ENCODE measurements around the gene GATAD1.
"Not testable (repeated sequence)": the region's sequence is repeated elsewhere in the genome, so short reads cannot be mapped to it uniquely, and the experiment has no call there.

Gene GATAD1

DNA sequence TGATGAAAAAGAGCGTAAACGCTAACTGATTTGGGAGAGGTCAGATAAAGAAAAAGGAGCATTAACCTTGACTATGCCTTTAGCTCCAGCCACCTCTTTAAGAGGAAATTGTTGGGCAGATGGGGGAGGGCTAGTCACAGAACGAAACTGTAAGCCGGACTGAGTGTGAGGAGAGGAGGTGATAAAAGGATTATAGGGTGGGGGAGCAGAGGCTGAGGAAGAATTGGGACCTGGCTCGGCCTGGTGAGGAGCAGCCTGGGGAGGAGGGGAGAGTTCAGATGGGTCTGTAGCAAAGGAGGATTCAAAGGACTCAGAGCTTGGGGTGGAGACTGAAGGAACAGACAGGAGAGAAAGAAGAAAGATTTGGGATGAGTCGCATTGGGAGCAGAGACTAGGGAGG lies 36.3 kb downstream of the GATAD1 start:
- H3K9ac ChIP-seq (ENCODE audit: low read length in 2 of 2); H3K27ac ChIP-seq (ENCODE audit: low read length); H3K4me1 ChIP-seq (ENCODE audit: control insufficient read depth, insufficient read depth, low read length); H3K4me3 ChIP-seq (ENCODE audit: low read length in 2 of 2); H3K27me3 ChIP-seq (ENCODE audit: control insufficient read depth in 1 of 2, insufficient read depth in 2 of 2, low read length in 2 of 2); H3K9me3 ChIP-seq (ENCODE audit: control insufficient read depth in 2 of 2, low read length in 2 of 2): not testable (repeated sequence)
- H3K36me3 ChIP-seq (ENCODE audit: control insufficient read depth in 2 of 2, insufficient read depth in 2 of 2, low read length in 2 of 2) = peaks cover 8 to 18% of the 10 kb centered on the region in 2 donors

DNA sequence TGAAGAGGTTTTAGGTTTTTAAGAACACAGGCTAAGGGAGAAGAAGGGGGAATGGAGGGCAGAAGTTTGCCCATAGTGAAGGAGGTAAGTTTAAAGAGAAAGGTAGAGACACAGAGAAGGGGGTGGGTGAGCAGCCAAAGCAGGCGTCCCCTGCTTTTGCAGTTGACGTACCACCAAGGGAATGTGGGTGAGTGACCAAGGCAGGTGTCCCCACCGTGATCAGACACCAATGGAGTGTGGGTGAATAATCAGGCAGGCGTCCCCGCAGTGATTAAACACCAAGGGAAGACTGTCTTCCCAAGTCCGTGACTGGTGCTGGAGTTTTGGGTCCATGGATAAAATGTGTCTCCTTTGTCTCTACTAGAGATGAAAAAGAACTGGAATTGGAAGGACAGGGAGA lies 36.9 kb downstream of the GATAD1 start:
- H3K36me3 ChIP-seq (ENCODE audit: control insufficient read depth in 2 of 2, insufficient read depth in 2 of 2, low read length in 2 of 2) = peaks cover 10 to 20% of the 10 kb centered on the region in 2 donors
- H3K9ac ChIP-seq (ENCODE audit: low read length in 2 of 2); H3K4me3 ChIP-seq (ENCODE audit: low read length in 2 of 2); H3K27me3 ChIP-seq (ENCODE audit: control insufficient read depth in 1 of 2, insufficient read depth in 2 of 2, low read length in 2 of 2); H3K27ac ChIP-seq (ENCODE audit: low read length); H3K4me1 ChIP-seq (ENCODE audit: control insufficient read depth, insufficient read depth, low read length); H3K9me3 ChIP-seq (ENCODE audit: control insufficient read depth in 2 of 2, low read length in 2 of 2): not testable (repeated sequence)

- Histone ChIP-seq H3K9me3 (ENCODE audit: control insufficient read depth in 2 of 2, low read length in 2 of 2) (no peaks in the 10 kb centered on the region), H3K27me3 (ENCODE audit: control insufficient read depth in 1 of 2, insufficient read depth in 2 of 2, low read length in 2 of 2) (no peaks in the 10 kb centered on the region), H3K9ac (ENCODE audit: low read length in 2 of 2) (no peak overlapping the region), H3K36me3 (ENCODE audit: control insufficient read depth in 2 of 2, insufficient read depth in 2 of 2, low read length in 2 of 2) (peaks cover 16 to 20% of the 10 kb centered on the region in 2 donors), H3K27ac (ENCODE audit: low read length) (no peak overlapping the region), H3K4me1 (ENCODE audit: control insufficient read depth, insufficient read depth, low read length) (no peaks in the 10 kb centered on the region), H3K4me3 (ENCODE audit: low read length in 2 of 2) (no peak overlapping the region)
Observed at GRCh38 chr7:92485267-92485892, 38.1 kb downstream of the GATAD1 start.

DNA sequence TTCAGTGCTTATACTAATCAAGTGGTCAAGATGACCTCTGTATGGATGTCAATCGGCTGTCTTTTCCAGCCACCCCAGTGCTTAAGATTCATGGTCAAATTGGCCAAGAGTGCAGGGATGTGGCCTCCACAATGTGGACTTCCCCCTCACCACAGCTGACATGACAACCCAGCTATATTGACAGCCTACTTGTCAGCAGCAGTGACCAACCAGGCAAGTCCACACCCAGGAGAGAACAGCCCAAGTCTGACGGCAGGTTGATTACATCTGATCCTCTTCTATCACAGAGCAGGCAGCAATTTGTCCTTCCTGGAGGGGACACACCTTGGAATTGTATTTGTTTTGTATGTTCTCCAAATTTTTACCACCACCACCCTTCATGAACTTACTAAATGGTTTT lies 38.7 kb downstream of the GATAD1 start:
- Histone ChIP-seq H3K27me3 (ENCODE audit: control insufficient read depth in 1 of 2, insufficient read depth in 2 of 2, low read length in 2 of 2) (no peaks in the 10 kb centered on the region), H3K9ac (ENCODE audit: low read length in 2 of 2) (no peak overlapping the region), H3K4me1 (ENCODE audit: control insufficient read depth, insufficient read depth, low read length) (no peaks in the 10 kb centered on the region), H3K27ac (ENCODE audit: low read length) (no peak overlapping the region), H3K36me3 (ENCODE audit: control insufficient read depth in 2 of 2, insufficient read depth in 2 of 2, low read length in 2 of 2) (peaks cover 20 to 22% of the 10 kb centered on the region in 2 donors), H3K9me3 (ENCODE audit: control insufficient read depth in 2 of 2, low read length in 2 of 2) (no peaks in the 10 kb centered on the region), H3K4me3 (ENCODE audit: low read length in 2 of 2) (no peak overlapping the region)

DNA sequence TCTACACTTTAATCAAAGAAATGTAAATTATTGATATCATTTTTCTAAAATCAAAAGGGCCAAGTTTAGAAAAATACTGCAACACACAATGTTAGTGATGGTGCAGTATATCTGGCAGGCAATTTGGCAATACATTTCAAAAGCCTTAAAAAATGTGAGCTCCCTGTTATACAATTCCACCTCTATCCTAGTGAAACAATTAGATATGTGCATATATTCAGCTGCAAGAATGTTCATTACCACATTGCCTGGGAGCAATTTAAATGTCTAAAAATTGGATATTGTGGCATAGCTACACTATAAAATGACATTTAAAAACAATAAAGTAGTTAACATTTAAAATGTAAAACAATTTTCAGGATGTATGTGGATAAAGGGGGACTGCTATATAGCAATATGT lies 40.5 kb downstream of the GATAD1 start:
- Histone ChIP-seq H3K9ac (ENCODE audit: low read length in 2 of 2) (no peak overlapping the region), H3K27me3 (ENCODE audit: control insufficient read depth in 1 of 2, insufficient read depth in 2 of 2, low read length in 2 of 2) (no peaks in the 10 kb centered on the region), H3K27ac (ENCODE audit: low read length) (no peak overlapping the region), H3K36me3 (ENCODE audit: control insufficient read depth in 2 of 2, insufficient read depth in 2 of 2, low read length in 2 of 2) (peaks cover 27 to 32% of the 10 kb centered on the region in 2 donors), H3K4me1 (ENCODE audit: control insufficient read depth, insufficient read depth, low read length) (no peaks in the 10 kb centered on the region), H3K4me3 (ENCODE audit: low read length in 2 of 2) (no peak overlapping the region), H3K9me3 (ENCODE audit: control insufficient read depth in 2 of 2, low read length in 2 of 2) (no peaks in the 10 kb centered on the region)

- no peak overlapping the region for H3K27ac ChIP-seq (ENCODE audit: low read length)
- no peak overlapping the region for H3K9ac ChIP-seq (ENCODE audit: low read length in 2 of 2)
- peaks cover 33 to 41% of the 10 kb centered on the region in 2 donors for H3K36me3 ChIP-seq (ENCODE audit: control insufficient read depth in 2 of 2, insufficient read depth in 2 of 2, low read length in 2 of 2)
- no peaks in the 10 kb centered on the region for H3K9me3 ChIP-seq (ENCODE audit: control insufficient read depth in 2 of 2, low read length in 2 of 2)
- H3K4me1 ChIP-seq (ENCODE audit: control insufficient read depth, insufficient read depth, low read length) = no peaks in the 10 kb centered on the region
- H3K4me3 ChIP-seq (ENCODE audit: low read length in 2 of 2) = no peak overlapping the region
- H3K27me3 ChIP-seq (ENCODE audit: control insufficient read depth in 1 of 2, insufficient read depth in 2 of 2, low read length in 2 of 2) = no peaks in the 10 kb centered on the region
Observed at GRCh38 chr7:92489634-92490033, 42.4 kb downstream of the GATAD1 start.

- Histone ChIP-seq H3K4me1 (ENCODE audit: control insufficient read depth, insufficient read depth, low read length) (no peaks in the 10 kb centered on the region), H3K9ac (ENCODE audit: low read length in 2 of 2) (no peak overlapping the region), H3K27ac (ENCODE audit: low read length) (no peak overlapping the region), H3K9me3 (ENCODE audit: control insufficient read depth in 2 of 2, low read length in 2 of 2) (no peaks in the 10 kb centered on the region), H3K36me3 (ENCODE audit: control insufficient read depth in 2 of 2, insufficient read depth in 2 of 2, low read length in 2 of 2) (peaks cover 42 to 44% of the 10 kb centered on the region in 2 donors), H3K4me3 (ENCODE audit: low read length in 2 of 2) (no peak overlapping the region), H3K27me3 (ENCODE audit: control insufficient read depth in 1 of 2, insufficient read depth in 2 of 2, low read length in 2 of 2) (no peaks in the 10 kb centered on the region)
Observed at GRCh38 chr7:92496876-92497275, 49.6 kb downstream of the GATAD1 start.

DNA sequence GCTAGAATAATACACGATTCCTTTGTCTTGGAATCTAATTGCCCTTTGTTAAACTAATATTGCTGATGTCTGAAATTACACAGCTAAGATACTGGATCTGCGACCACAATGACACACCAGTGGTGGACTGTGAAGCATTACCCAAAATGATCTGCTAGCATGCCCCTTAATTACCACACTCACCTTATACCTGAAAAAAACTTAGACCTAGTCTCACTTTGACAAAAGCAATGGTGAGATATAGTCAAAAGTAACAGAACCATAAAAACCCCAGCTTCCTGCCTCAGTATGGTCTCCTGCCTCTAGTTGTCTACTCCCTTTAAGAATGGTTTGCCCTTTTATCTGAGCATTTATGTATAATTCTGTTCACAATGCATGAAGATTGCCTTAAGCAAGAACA lies 51.3 kb downstream of the GATAD1 start:
- no peaks in the 10 kb centered on the region for H3K27me3 ChIP-seq (ENCODE audit: control insufficient read depth in 1 of 2, insufficient read depth in 2 of 2, low read length in 2 of 2)
- no peak overlapping the region for H3K4me3 ChIP-seq (ENCODE audit: low read length in 2 of 2)
- no peak overlapping the region for H3K27ac ChIP-seq (ENCODE audit: low read length)
- H3K36me3 ChIP-seq (ENCODE audit: control insufficient read depth in 2 of 2, insufficient read depth in 2 of 2, low read length in 2 of 2) = peaks cover 37% of the 10 kb centered on the region in 2 donors
- H3K4me1 ChIP-seq (ENCODE audit: control insufficient read depth, insufficient read depth, low read length) = no peaks in the 10 kb centered on the region
- H3K9me3 ChIP-seq (ENCODE audit: control insufficient read depth in 2 of 2, low read length in 2 of 2) = no peaks in the 10 kb centered on the region
- no peak overlapping the region for H3K9ac ChIP-seq (ENCODE audit: low read length in 2 of 2)

DNA sequence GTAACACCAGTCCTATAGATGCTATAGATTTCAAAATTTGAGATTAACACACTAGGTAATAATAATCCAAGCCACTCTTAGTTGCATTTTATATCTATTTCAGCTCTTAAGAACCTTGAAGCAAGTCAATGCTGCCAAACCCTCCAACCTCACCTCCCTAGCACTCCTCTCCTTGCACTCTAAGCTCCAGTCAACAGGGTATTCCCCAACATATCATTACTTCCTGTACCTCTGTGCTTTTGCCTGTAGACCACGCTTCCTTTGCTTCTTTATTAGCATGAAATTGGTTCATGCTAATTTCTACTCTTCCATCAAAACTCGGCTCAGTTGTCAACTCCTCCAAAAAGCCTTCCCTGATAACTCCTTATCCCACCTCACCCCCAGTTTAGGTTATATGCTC lies 56.5 kb downstream of the GATAD1 start:
- H3K4me1 ChIP-seq (ENCODE audit: control insufficient read depth, insufficient read depth, low read length) = no peaks in the 10 kb centered on the region
- no peak overlapping the region for H3K9ac ChIP-seq (ENCODE audit: low read length in 2 of 2)
- H3K4me3 ChIP-seq (ENCODE audit: low read length in 2 of 2) = no peak overlapping the region
- H3K36me3 ChIP-seq (ENCODE audit: control insufficient read depth in 2 of 2, insufficient read depth in 2 of 2, low read length in 2 of 2) = peaks cover 30 to 44% of the 10 kb centered on the region in 2 donors
- H3K9me3 ChIP-seq (ENCODE audit: control insufficient read depth in 2 of 2, low read length in 2 of 2) = no peaks in the 10 kb centered on the region
- H3K27me3 ChIP-seq (ENCODE audit: control insufficient read depth in 1 of 2, insufficient read depth in 2 of 2, low read length in 2 of 2) = no peaks in the 10 kb centered on the region
- H3K27ac ChIP-seq (ENCODE audit: low read length) = no peak overlapping the region

DNA sequence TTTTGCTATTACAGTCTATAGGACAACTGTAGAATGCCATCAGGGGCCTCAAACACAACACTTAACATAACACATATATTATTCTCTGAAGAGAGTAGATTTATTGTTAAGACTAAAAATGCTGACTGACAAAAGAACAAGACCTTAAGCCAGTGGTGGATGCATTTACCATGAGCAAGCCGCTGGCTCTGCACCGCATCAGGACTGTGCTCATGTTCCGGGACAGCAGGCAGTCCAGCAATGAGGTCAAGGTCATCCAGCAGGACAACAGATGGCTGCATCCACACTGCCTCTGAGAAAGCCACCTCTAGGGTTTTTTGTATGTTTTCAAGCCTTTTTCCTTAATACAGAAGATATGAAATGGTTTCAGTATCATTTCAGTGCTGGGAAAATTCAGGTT lies 57.3 kb downstream of the GATAD1 start:
- H3K9me3 ChIP-seq (ENCODE audit: control insufficient read depth in 2 of 2, low read length in 2 of 2) = no peaks in the 10 kb centered on the region
- no peak overlapping the region for H3K4me3 ChIP-seq (ENCODE audit: low read length in 2 of 2)
- peaks cover 22 to 41% of the 10 kb centered on the region in 2 donors for H3K36me3 ChIP-seq (ENCODE audit: control insufficient read depth in 2 of 2, insufficient read depth in 2 of 2, low read length in 2 of 2)
- no peaks in the 10 kb centered on the region for H3K27me3 ChIP-seq (ENCODE audit: control insufficient read depth in 1 of 2, insufficient read depth in 2 of 2, low read length in 2 of 2)
- no peaks in the 10 kb centered on the region for H3K4me1 ChIP-seq (ENCODE audit: control insufficient read depth, insufficient read depth, low read length)
- no peak overlapping the region for H3K27ac ChIP-seq (ENCODE audit: low read length)
- H3K9ac ChIP-seq (ENCODE audit: low read length in 2 of 2) = no peak overlapping the region

GRCh38 chr7:92506363-92506762 lies 59.1 kb downstream of the GATAD1 start:
- H3K36me3 ChIP-seq (ENCODE audit: control insufficient read depth in 2 of 2, insufficient read depth in 2 of 2, low read length in 2 of 2) = peaks cover 10 to 28% of the 10 kb centered on the region in 2 donors
- no peaks in the 10 kb centered on the region for H3K9me3 ChIP-seq (ENCODE audit: control insufficient read depth in 2 of 2, low read length in 2 of 2)
- H3K4me1 ChIP-seq (ENCODE audit: control insufficient read depth, insufficient read depth, low read length) = no peaks in the 10 kb centered on the region
- H3K4me3 ChIP-seq (ENCODE audit: low read length in 2 of 2) = no peak overlapping the region
- no peaks in the 10 kb centered on the region for H3K27me3 ChIP-seq (ENCODE audit: control insufficient read depth in 1 of 2, insufficient read depth in 2 of 2, low read length in 2 of 2)
- H3K9ac ChIP-seq (ENCODE audit: low read length in 2 of 2) = no peak overlapping the region
- no peak overlapping the region for H3K27ac ChIP-seq (ENCODE audit: low read length)

Measured in stomach smooth muscle (tissue), 2 donors.